Left forelimb (tissue), 1 donor: ENCODE data around the gene PCK1.
A peak's percentile ranks its signal among the peaks of the same experiment; 100 is the strongest.

Source experiments
- DNase-seq: peaks from one replicate; pipeline ENCODE4 v3.0.0-alpha.2; 2018; ENCODE audit warnings: low spot score

The PCK1 gene

GRCh38 chr20:57589728-57590484, 29.0 kb downstream of the PCK1 start:
- no peak for DNase-seq

GRCh38 chr20:57590485-57591288, 29.8 kb downstream of the PCK1 start:
- DNase-seq, result no peak

- no peak for DNase-seq
Observed at GRCh38 chr20:57591289-57592229, 30.6 kb downstream of the PCK1 start.

DNA sequence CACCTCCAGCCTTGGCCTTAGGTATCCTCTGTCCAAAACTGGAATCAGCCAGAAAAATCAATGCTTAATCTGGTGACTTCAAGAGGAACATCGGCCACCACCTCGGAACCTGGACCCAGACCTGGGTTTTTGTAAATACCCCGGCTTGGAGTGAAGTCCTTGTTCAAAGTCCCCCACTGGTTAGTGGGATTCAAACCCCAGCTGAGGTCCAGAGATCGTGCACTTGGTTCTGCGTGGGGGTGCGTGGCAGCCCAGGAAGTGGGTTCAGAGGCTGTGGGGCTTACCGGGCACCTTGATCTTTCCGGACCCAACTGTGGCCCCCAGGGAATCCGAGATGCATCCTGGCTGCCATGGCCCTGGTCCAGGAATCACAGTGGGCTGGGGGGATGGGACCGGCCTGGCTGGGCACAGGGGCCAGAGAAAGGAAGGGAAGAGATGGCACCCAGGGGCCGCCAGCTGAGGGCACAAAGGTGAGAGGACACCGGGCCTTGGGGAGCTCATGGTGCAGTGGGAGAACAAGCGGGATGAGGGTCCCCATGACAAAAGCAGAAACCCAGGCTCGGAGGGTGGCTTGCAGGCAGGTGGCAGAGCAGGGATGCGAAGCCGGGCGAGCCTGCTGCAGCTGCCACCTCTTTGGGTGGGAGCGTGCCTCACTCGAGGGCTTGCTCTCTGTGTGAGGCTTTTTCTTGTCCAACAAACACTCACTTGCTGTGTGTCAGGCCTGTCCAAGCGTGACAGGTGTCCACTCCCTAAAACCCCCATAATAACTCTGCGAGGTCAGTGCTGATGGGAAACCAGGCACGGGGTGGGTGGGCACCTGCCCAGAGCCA, 31.6 kb downstream of the PCK1 start:
- DNase-seq, result no peak

DNA sequence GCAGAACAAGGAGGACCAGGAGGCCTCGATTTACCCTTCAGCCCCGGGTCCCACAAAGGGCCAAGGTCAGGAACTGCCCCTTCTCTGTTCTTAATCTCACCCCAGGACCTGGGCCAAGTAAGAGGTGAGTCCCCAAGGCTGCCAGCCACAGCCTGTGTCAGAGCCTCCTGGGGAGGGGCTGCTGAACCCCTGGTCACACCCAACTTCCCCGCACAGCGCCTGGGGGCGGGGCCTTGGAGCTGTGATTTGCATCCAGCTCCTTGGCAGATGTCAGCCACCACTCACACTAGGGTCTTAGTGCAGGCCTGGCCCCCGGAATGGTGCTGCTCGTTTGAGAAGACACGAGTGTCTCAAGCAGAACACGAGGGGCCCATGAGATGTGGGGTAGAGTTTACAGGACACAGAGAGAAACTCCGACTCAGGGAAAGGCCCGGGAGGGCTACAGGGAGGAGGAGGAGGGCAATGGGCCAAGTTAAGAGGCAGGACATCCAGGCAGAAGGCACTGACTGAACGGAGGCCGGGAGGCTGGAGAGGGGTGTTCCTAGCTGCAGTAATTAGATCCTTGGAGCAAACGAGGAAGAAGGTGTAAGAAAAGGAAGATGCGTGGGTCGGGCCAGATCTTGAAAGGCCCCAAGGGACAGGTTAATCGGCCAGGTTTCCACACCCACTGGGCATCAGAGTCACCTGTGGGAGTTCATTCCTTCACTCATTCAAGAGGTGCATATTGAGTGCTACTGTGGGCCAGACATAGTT, 32.4 kb downstream of the PCK1 start:
- no peak for DNase-seq

GRCh38 chr20:57594092-57594951, 33.4 kb downstream of the PCK1 start:
- DNase-seq, result no peak

DNA sequence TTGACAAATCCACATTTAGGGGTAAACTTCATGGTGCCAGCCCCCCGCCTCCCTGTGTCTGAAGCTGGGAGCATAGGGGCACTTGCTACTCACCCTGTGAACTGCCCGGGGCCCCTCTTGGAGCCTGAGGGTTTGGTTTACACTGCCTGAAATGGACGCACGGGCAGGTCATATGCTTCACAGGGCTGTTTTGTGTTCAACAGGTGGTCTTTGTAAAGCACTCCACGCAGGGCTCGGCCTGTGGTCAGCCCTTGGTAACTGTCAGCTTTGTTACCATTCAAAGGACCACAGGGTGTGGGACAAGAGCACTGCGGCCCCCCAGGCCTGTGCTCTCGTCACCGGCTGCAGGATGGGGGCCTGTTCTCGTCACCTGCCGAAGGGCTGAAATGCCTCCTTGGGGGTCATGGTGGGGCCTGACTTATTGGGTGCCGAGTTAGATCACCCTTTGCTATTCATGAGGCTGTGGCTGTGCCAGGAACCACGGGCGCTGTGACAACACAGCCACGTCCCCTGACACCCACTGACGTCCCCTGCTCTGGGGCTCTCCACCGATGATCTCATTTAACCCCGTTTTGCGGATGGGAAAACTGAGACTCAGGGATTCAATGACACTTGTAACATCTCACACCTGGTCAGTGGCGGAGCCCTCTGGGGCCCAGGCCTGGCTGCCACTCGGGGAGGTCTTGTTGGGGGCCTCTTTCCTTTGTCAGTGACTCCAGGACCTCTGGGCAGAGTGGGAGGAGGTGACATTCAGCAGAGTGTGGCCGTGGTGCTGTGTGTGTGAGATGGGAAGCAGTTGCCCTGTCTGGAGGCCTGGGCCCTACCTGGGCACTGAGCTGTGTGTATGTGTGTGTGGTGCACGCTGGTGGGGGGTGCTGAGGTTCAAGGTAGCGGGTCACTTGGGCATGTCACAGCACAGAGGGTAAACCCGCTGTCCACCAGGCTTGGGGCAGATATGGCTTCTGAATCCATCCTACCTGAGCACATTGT, 34.4 kb downstream of the PCK1 start:
- DNase-seq, result no peak

GRCh38 chr20:57596358-57596757, 35.4 kb downstream of the PCK1 start:
- no peak for DNase-seq

DNA sequence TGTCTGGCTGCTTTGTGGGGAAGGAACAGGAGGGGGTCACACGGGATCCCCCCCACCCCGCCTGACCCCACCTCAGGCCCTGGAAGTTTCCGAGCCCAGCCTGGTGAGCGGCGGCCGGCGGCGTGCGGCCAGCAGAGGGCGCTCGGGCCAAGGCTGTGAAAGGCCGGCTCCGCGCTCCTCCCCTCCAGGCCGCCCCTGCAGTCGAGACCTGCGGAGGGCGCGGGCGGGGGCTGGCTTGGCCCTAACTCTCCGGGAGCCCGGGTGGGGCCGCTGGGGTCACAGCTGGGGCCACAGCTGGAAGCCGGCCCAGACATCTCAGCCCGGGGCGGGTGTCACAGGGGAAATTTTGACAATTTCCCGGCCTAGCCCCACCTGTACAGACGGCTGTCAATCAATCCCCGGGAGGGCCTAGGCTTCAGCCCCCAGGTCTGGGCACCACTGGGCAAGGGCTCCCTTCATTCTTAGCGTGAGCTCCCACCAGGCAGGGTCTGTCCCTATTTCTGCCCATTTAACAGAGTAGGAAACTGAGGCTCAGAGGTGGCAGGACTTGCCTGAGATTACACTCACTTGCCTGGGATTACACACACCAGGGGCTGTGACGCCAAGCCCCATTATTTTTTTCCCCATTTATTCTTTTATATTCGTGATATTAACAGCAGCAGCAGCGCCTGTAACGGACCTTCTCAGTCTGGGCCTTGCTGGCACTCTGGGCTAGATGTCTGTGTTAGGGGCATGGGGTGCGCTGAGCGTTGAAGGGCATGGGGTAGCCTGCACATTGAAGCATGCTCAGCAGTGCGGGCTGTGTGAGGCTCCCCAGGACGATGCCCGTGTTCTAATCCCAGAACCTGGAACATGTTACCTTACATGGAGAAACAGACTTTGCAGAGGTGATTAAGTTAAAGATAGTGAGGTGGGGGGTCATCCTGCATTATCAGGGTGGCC, 36.4 kb downstream of the PCK1 start:
- DNase-seq, result peak; percentile 87

DNA sequence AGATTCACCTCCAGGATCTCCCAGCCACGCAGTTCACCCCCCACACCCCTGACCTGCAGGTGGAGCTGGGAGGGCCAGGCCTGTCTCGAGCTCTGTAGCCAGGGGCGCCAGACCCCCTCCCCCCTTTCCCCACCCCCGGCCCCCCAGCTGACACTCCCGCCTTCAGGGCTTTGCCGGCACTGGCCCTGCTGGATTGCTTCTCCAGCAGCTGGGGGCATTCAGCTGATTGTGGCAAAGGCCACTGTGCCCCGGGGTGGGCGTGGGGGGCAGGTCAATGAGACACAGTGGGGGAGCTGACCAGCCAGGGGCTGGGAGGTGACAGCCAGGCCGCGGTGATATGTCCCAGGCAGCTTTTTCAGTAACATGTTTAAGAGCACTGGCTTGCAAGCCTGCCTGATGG, 37.1 kb downstream of the PCK1 start:
- DNase-seq, result no peak

GRCh38 chr20:57598491-57598890, 37.6 kb downstream of the PCK1 start:
- DNase-seq, result no peak

- DNase-seq, result no peak
Observed at GRCh38 chr20:57600320-57601210, 39.7 kb downstream of the PCK1 start.

GRCh38 chr20:57601211-57601570, 40.3 kb downstream of the PCK1 start:
- DNase-seq, result no peak

- DNase-seq, result no peak
Observed at GRCh38 chr20:57601737-57602136, 40.8 kb downstream of the PCK1 start.

DNA sequence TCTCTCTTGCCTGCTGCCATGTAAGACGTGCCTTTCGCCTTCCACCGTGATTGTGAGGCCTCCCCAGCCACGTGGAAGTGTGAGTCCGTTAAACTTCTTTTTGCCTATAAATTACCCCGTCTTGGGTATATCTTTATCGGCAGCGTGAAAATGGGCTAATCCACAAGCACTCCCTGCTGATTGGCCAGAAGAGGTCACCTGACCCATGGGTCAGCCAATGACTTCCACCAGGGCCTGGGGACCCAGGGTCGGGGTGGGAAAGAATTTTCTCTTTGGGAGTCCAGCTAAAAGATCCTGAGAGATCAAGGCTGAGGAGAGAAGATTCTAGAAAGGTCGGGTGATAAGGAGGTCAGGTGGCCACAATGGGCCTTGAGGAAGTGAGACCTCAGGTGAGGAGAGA, 42.2 kb downstream of the PCK1 start:
- DNase-seq, result no peak

DNA sequence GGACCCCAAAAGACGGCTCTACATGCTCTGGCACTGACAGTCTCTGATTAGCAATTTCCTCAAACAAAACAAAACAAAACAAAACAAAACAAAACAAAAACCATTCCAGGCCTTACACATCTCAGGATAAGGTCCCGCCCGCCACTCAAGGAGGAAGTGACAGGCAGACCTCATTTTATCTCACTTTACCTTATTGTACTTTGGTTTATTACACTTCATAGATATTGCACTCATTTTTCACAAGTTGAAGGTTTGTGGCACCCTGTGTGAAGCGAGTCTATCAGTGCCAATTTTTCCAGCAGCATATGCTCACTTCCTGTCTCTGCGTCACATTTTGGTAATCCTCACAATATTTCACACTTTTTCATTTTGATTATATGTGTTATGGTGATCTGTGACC, 44.1 kb downstream of the PCK1 start:
- DNase-seq, result no peak
